ENCODE measurements around the gene MTREX.

Gene MTREX

GRCh38 chr5:55437452-55437851 lies 129.7 kb downstream of the MTREX start:
- DNase-seq: no peak

GRCh38 chr5:55437859-55438206 lies 130.0 kb downstream of the MTREX start:
- no peak for DNase-seq

GRCh38 chr5:55438998-55439397 lies 131.2 kb downstream of the MTREX start:
- DNase-seq: no peak

- DNase-seq: peak; percentile 46
Observed at GRCh38 chr5:55440188-55440646, 132.4 kb downstream of the MTREX start.

- no peak for DNase-seq
Observed at GRCh38 chr5:55441107-55441771, 133.4 kb downstream of the MTREX start.

- no peak for DNase-seq
Observed at GRCh38 chr5:55441954-55442353, 134.2 kb downstream of the MTREX start.

GRCh38 chr5:55445791-55446190 lies 138.0 kb downstream of the MTREX start:
- no peak for DNase-seq

- DNase-seq: no peak
Observed at GRCh38 chr5:55446640-55447351, 139.0 kb downstream of the MTREX start.

GRCh38 chr5:55450050-55450765 lies 142.4 kb downstream of the MTREX start:
- DNase-seq: no peak

- no peak for DNase-seq
Observed at GRCh38 chr5:55451976-55452375, 144.2 kb downstream of the MTREX start.

GRCh38 chr5:55453211-55453610 lies 145.4 kb downstream of the MTREX start:
- DNase-seq: no peak

- no peak for DNase-seq
Observed at GRCh38 chr5:55454282-55454681, 146.5 kb downstream of the MTREX start.

- DNase-seq: no peak
Observed at GRCh38 chr5:55456216-55456895, 148.6 kb downstream of the MTREX start.

- no peak for DNase-seq
Observed at GRCh38 chr5:55459572-55459971, 151.8 kb downstream of the MTREX start.

- DNase-seq: no peak
Observed at GRCh38 chr5:55463613-55464012, 155.8 kb downstream of the MTREX start.

- DNase-seq: no peak
Observed at GRCh38 chr5:55467862-55468551, 160.2 kb downstream of the MTREX start.

- DNase-seq: no peak
Observed at GRCh38 chr5:55469839-55470238, 162.1 kb downstream of the MTREX start.

GRCh38 chr5:55470282-55470681 lies 162.5 kb downstream of the MTREX start:
- DNase-seq: no peak

GRCh38 chr5:55471468-55471867 lies 163.7 kb downstream of the MTREX start:
- no peak for DNase-seq

GRCh38 chr5:55472642-55473041 lies 164.9 kb downstream of the MTREX start:
- DNase-seq: no peak
